B cell (primary cell): ENCODE data around the gene CHST11.

Source experiments
- CTCF ChIP-seq: fragments of 200-600 bp; IDR thresholded peaks from one replicate; pipeline ENCODE4 v1.8.0; 2022; ENCODE audit warnings: antibody characterized with exemption, mild to moderate bottlenecking
- EZH2 ChIP-seq: IDR thresholded peaks from 2 replicates; pipeline ENCODE4 v1.6.1; 2012; ENCODE audit warnings: borderline replicate concordance, low read depth, mild to moderate bottlenecking, moderate library complexity, low read length; ENCODE audit not compliant: insufficient read depth, poor library complexity, severe bottlenecking

- no peak for TF ChIP-seq CTCF
- TF ChIP-seq EZH2, result no peak
These were observed 80.1 kb downstream of the CHST11 start for GRCh38 chr12:104536841-104537240.
